ENCODE data around the gene CCR1. TPM values are rescaled to one million over a fixed set of nuclear protein-coding genes. Genes with fewer than 3 reads are reported as not detected.

Gene CCR1
- total RNA-seq, 1 experiment from 2014 or later, result 0.28 TPM

- intact Hi-C loops (cut with micrococcal nuclease; ENCODE audit: unreplicated experiment), result no loop called here
- TF ChIP-seq EZH2 (IDR thresholded peaks at IDR 0.05; ENCODE audit: low read depth), result no peak
- TF ChIP-seq, protein P1, sequence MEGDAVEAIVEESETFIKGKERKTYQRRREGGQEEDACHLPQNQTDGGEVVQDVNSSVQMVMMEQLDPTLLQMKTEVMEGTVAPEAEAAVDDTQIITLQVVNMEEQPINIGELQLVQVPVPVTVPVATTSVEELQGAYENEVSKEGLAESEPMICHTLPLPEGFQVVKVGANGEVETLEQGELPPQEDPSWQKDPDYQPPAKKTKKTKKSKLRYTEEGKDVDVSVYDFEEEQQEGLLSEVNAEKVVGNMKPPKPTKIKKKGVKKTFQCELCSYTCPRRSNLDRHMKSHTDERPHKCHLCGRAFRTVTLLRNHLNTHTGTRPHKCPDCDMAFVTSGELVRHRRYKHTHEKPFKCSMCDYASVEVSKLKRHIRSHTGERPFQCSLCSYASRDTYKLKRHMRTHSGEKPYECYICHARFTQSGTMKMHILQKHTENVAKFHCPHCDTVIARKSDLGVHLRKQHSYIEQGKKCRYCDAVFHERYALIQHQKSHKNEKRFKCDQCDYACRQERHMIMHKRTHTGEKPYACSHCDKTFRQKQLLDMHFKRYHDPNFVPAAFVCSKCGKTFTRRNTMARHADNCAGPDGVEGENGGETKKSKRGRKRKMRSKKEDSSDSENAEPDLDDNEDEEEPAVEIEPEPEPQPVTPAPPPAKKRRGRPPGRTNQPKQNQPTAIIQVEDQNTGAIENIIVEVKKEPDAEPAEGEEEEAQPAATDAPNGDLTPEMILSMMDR (conservative IDR thresholded peaks at IDR 0.05), result no peak
These were observed 11.7 kb downstream of the CCR1 start for GRCh38 chr3:46196261-46196957.

GRCh38 chr3:46194868-46195553, 13.1 kb downstream of the CCR1 start:
- no peaks in the 10 kb centered on the region for H3K79me2 ChIP-seq (ENCODE audit: low read depth)
- no peaks in the 10 kb centered on the region for H3K4me1 ChIP-seq (replicated peaks; ENCODE audit: insufficient read depth)
- H3K9me2 ChIP-seq (ENCODE audit: insufficient read depth), result no peaks in the 10 kb centered on the region
- POLR2A ChIA-PET (ENCODE audit: unreplicated experiment), result no interaction called here
- no peak overlapping the region for H3K4me2 ChIP-seq
- CTCF ChIA-PET, result no interaction called here
- H3F3A ChIP-seq (ENCODE audit: insufficient read depth, low read depth), result 0 out of 2 replicates have a peak, but pooled peaks cover 5% of the 10 kb centered on the region
- intact Hi-C loops (cut with micrococcal nuclease; ENCODE audit: unreplicated experiment), result no loop called here
- DNase-seq, result no peak
- peaks cover 10% of the 10 kb centered on the region for H3K9me3 ChIP-seq (ENCODE audit: insufficient read depth, low read depth)
- H2AFZ ChIP-seq, result no peak overlapping the region
- H4K20me1 ChIP-seq (ENCODE audit: insufficient read depth), result no peaks in the 10 kb centered on the region
- no TSS peak for BruUV-seq (replicated peaks)
- no peak overlapping the region for H3K27ac ChIP-seq
- H3K4me3 ChIP-seq, result no peak overlapping the region
- TF ChIP-seq, protein P1 (conservative IDR thresholded peaks at IDR 0.05), result no peak
- no peak for TF ChIP-seq EZH2 (IDR thresholded peaks at IDR 0.05; ENCODE audit: low read depth)
- H3K27me3 ChIP-seq (ENCODE audit: insufficient read depth, low read depth), result no peaks in the 10 kb centered on the region
- no peaks in the 10 kb centered on the region for H3K36me3 ChIP-seq (ENCODE audit: low read depth)

More at GRCh38 chr3:46196261-46196957, 11.7 kb downstream of the CCR1 start:
- Histone ChIP-seq H3K36me3 (ENCODE audit: low read depth) (no peaks in the 10 kb centered on the region), H4K20me1 (ENCODE audit: insufficient read depth) (no peaks in the 10 kb centered on the region), H3K4me1 (replicated peaks; ENCODE audit: insufficient read depth) (no peaks in the 10 kb centered on the region), H2AFZ (no peak overlapping the region), H3K27me3 (ENCODE audit: insufficient read depth, low read depth) (no peaks in the 10 kb centered on the region), H3K9me2 (ENCODE audit: insufficient read depth) (no peaks in the 10 kb centered on the region), H3K9me3 (ENCODE audit: insufficient read depth, low read depth) (peaks cover 10% of the 10 kb centered on the region), H3K4me2 (no peak overlapping the region), H3K79me2 (ENCODE audit: low read depth) (no peaks in the 10 kb centered on the region), H3K27ac (no peak overlapping the region), H3F3A (ENCODE audit: insufficient read depth, low read depth) (0 out of 2 replicates have a peak, but pooled peaks cover 5% of the 10 kb centered on the region), H3K4me3 (no peak overlapping the region)
- no TSS peak for BruUV-seq (replicated peaks)
- POLR2A ChIA-PET (ENCODE audit: unreplicated experiment), result no interaction called here
- DNase-seq, result no peak
- CTCF ChIA-PET, result no interaction called here

DNA sequence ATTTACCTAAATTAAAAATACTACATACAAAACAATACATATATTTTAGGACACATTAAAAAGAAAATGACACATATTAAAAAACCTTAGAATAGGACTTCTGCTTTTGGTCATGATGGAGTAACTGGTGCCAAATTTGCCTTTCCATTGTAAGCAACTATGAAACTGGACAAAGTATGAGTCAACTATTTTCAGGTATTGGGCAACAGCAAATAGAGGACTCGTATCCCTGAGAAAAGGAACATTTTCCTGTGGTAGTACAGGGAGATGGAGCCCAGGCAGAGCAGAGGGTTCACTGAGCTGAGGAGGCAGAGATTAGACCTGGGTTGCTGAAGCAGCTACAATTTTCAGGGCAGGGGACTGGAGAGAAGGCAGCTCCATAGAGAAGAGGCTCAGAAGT, 14.7 kb downstream of the CCR1 start:
- H4K20me1 ChIP-seq (ENCODE audit: insufficient read depth), result no peaks in the 10 kb centered on the region
- no peaks in the 10 kb centered on the region; the same call in 1 of the 2 replicates for H3K36me3 ChIP-seq (ENCODE audit: low read depth)
- H3K4me3 ChIP-seq, result no peak overlapping the region
- BruUV-seq (replicated peaks), result no TSS peak
- H3K4me1 ChIP-seq (replicated peaks; ENCODE audit: insufficient read depth), result no peaks in the 10 kb centered on the region
- intact Hi-C loops (cut with micrococcal nuclease; ENCODE audit: unreplicated experiment), result no loop called here
- no peak overlapping the region for H3K27ac ChIP-seq
- 0 out of 2 replicates have a peak, but pooled peaks cover 5% of the 10 kb centered on the region for H3F3A ChIP-seq (ENCODE audit: insufficient read depth, low read depth)
- H2AFZ ChIP-seq, result no peak overlapping the region
- no peaks in the 10 kb centered on the region for H3K9me2 ChIP-seq (ENCODE audit: insufficient read depth)
- TF ChIP-seq, protein P1 (conservative IDR thresholded peaks at IDR 0.05), result no peak
- TF ChIP-seq EZH2 (IDR thresholded peaks at IDR 0.05; ENCODE audit: low read depth), result no peak
- H3K79me2 ChIP-seq (ENCODE audit: low read depth), result no peaks in the 10 kb centered on the region
- no peak overlapping the region for H3K4me2 ChIP-seq
- no peaks in the 10 kb centered on the region for H3K27me3 ChIP-seq (ENCODE audit: insufficient read depth, low read depth)
- DNase-seq, result no peak
- H3K9me3 ChIP-seq (ENCODE audit: insufficient read depth, low read depth), result peaks cover 10% of the 10 kb centered on the region
- CTCF ChIA-PET, result interaction anchor here (1.7 kb wide), 1 partner anchor 14 kb away, joined by 4 read pairs; the partner anchor contains the start of gene CCR1
- POLR2A ChIA-PET (ENCODE audit: unreplicated experiment), result no interaction called here
